ENCODE data around the gene ATP5MK. TPM values are rescaled to one million over a fixed set of nuclear protein-coding genes. Genes with fewer than 3 reads are reported as not detected.

ATP5MK gene
- total RNA-seq, 1 experiment from 2014 or later = 556 TPM

- Histone ChIP-seq H3K36me3 (ENCODE audit: control insufficient read depth in 1 of 2, insufficient read depth in 2 of 2, low read length in 2 of 2) (peaks cover 39 to 59% of the 10 kb centered on the region in 2 experiments), H2AFZ (ENCODE audit: low read depth, low read length, poor library complexity, severe bottlenecking) (no peak overlapping the region), H3K9me3 (ENCODE audit: control insufficient read depth in 1 of 2, insufficient read depth in 1 of 2, low read depth in 1 of 2, low read length in 2 of 2) (no peaks in the 10 kb centered on the region), H3K9me2 (ENCODE audit: insufficient read depth) (no peaks in the 10 kb centered on the region), H3K4me1 (ENCODE audit: control insufficient read depth in 1 of 2, insufficient read depth in 2 of 2, low read length in 2 of 2) (peaks cover 13 to 27% of the 10 kb centered on the region in 2 experiments; a peak in 3 of 4 replicates), H4K20me1 (ENCODE audit: insufficient read depth) (peaks cover 11% of the 10 kb centered on the region; the same call in 1 of the 2 replicates), H3K4me3 (replicated peaks in 1 of 2; ENCODE audit: low read depth in 1 of 2, low read length in 2 of 2) (peak overlapping the region; percentile 83 to 95), H3K27me3 (ENCODE audit: insufficient read depth, low read length) (no peaks in the 10 kb centered on the region), H3K9ac (ENCODE audit: low read length) (peak overlapping the region; percentile 83), H3K4me2 (ENCODE audit: low read length) (peak overlapping the region; percentile 82), H3K79me2 (ENCODE audit: insufficient read depth, low read length) (peaks cover 99% of the 10 kb centered on the region), H3K27ac (ENCODE audit: low read depth, low read length) (peak overlapping the region; percentile 71)
- intact Hi-C loops (cut with micrococcal nuclease) = loop anchor here (1.0 to 2.0 kb wide), 3 partner anchors 28 to 478 kb away; partner anchors contain the start of gene CNNM2
- TSS peak; percentile 74 for BruUV-seq (replicated peaks)
- RAD21 ChIA-PET (ENCODE audit: low non-redundant PET in 1 of 2, low total read pairs in 2 of 2, uncharacterized antibody in 2 of 2, unreplicated experiment in 2 of 2) = no interaction called here
- DNase-seq (ENCODE audit: low read depth, low spot score) (no peak), ATAC-seq (peak; percentile 20)
- TF ChIP-seq SRF (IDR thresholded peaks at IDR 0.05; ENCODE audit: low read depth) = no peak
- CTCF ChIA-PET = interaction anchor here (0.6 to 1.7 kb wide), 3 partner anchors 54 to 562 kb away, joined by 3 to 4 read pairs (median 3); no protein-coding TSS in a partner anchor
- POLR2A ChIA-PET = interaction anchor here (1.1 to 1.2 kb wide), 2 partner anchors 27 to 314 kb away, joined by 3 read pairs; no protein-coding TSS in a partner anchor
Measured at GRCh38 chr10:103396789-103397087, 463 bp upstream of the ATP5MK start.

- intact Hi-C loops (cut with micrococcal nuclease) = loop anchor here (1.0 to 2.0 kb wide), 3 partner anchors 27 to 477 kb away; partner anchors contain the start of gene CNNM2
- no TSS peak for BruUV-seq (replicated peaks)
- Histone ChIP-seq H3K4me1 (ENCODE audit: control insufficient read depth in 1 of 2, insufficient read depth in 2 of 2, low read length in 2 of 2) (peaks cover 13 to 27% of the 10 kb centered on the region in 2 experiments; a peak in 3 of 4 replicates), H3K27ac (ENCODE audit: low read depth, low read length) (peak overlapping the region; percentile 71), H3K27me3 (ENCODE audit: insufficient read depth, low read length) (no peaks in the 10 kb centered on the region), H4K20me1 (ENCODE audit: insufficient read depth) (peaks cover 15% of the 10 kb centered on the region; the same call in 1 of the 2 replicates), H3K9me2 (ENCODE audit: insufficient read depth) (no peaks in the 10 kb centered on the region), H2AFZ (ENCODE audit: low read depth, low read length, poor library complexity, severe bottlenecking) (no peak overlapping the region), H3K36me3 (ENCODE audit: control insufficient read depth in 1 of 2, insufficient read depth in 2 of 2, low read length in 2 of 2) (peaks cover 42 to 60% of the 10 kb centered on the region in 2 experiments), H3K4me2 (ENCODE audit: low read length) (peak overlapping the region; percentile 82), H3K9ac (ENCODE audit: low read length) (peak overlapping the region; percentile 83), H3K79me2 (ENCODE audit: insufficient read depth, low read length) (peaks cover 97% of the 10 kb centered on the region), H3K9me3 (ENCODE audit: control insufficient read depth in 1 of 2, insufficient read depth in 1 of 2, low read depth in 1 of 2, low read length in 2 of 2) (no peaks in the 10 kb centered on the region), H3K4me3 (replicated peaks in 1 of 2; ENCODE audit: low read depth in 1 of 2, low read length in 2 of 2) (peak overlapping the region; percentile 83 to 95)
- TF ChIP-seq ATF3 (IDR thresholded peaks at IDR 0.05) = no peak
- no peak for TF ChIP-seq EZH2phosphoT487 (IDR thresholded peaks at IDR 0.05; ENCODE audit: borderline replicate concordance)
- ChIA-PET CTCF (interaction anchor here (0.9 to 1.7 kb wide), 2 partner anchors 55 to 561 kb away, joined by 3 to 4 read pairs; no protein-coding TSS in a partner anchor), RAD21 (ENCODE audit: low non-redundant PET in 1 of 2, low total read pairs in 2 of 2, uncharacterized antibody in 2 of 2, unreplicated experiment in 2 of 2) (no interaction called here), POLR2A (interaction anchor here (1.1 to 1.2 kb wide), 2 partner anchors 28 to 313 kb away, joined by 3 read pairs; no protein-coding TSS in a partner anchor)
- DNase-seq (ENCODE audit: low read depth, low spot score) = no peak
- ATAC-seq = peak; percentile 0; the same call in 1 of the 2 replicates
Measured at GRCh38 chr10:103395754-103396066, 565 bp downstream of the ATP5MK start.

All from HCT116 (cell line).